ENCODE measurements around the gene AP4M1. TPM values are rescaled to one million over a fixed set of nuclear protein-coding genes. Genes with fewer than 3 reads are reported as not detected.

The AP4M1 gene
- total and polyA plus RNA-seq, 9 of the 15 experiments (the other 6 are each of a cell fraction or from before 2014, with no cell fraction given): 1.3 to 30.9 (median 14.1) TPM

GRCh38 chr7:100081535-100082102, 19.8 kb upstream of the AP4M1 start, which contains the start of gene ZNF3 (continued):
- TF ChIP-seq, protein P1, sequence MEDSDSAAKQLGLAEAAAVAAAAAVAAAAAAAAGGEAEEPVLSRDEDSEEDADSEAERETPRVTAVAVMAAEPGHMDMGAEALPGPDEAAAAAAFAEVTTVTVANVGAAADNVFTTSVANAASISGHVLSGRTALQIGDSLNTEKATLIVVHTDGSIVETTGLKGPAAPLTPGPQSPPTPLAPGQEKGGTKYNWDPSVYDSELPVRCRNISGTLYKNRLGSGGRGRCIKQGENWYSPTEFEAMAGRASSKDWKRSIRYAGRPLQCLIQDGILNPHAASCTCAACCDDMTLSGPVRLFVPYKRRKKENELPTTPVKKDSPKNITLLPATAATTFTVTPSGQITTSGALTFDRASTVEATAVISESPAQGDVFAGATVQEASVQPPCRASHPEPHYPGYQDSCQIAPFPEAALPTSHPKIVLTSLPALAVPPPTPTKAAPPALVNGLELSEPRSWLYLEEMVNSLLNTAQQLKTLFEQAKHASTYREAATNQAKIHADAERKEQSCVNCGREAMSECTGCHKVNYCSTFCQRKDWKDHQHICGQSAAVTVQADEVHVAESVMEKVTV (CRISPR knock-in tag; IDR thresholded peaks at IDR 0.05): peak; percentile 81
- TF ChIP-seq, protein P2, sequence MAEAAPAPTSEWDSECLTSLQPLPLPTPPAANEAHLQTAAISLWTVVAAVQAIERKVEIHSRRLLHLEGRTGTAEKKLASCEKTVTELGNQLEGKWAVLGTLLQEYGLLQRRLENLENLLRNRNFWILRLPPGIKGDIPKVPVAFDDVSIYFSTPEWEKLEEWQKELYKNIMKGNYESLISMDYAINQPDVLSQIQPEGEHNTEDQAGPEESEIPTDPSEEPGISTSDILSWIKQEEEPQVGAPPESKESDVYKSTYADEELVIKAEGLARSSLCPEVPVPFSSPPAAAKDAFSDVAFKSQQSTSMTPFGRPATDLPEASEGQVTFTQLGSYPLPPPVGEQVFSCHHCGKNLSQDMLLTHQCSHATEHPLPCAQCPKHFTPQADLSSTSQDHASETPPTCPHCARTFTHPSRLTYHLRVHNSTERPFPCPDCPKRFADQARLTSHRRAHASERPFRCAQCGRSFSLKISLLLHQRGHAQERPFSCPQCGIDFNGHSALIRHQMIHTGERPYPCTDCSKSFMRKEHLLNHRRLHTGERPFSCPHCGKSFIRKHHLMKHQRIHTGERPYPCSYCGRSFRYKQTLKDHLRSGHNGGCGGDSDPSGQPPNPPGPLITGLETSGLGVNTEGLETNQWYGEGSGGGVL (CRISPR knock-in tag; IDR thresholded peaks at IDR 0.05): no peak
- TF ChIP-seq, protein P3, sequence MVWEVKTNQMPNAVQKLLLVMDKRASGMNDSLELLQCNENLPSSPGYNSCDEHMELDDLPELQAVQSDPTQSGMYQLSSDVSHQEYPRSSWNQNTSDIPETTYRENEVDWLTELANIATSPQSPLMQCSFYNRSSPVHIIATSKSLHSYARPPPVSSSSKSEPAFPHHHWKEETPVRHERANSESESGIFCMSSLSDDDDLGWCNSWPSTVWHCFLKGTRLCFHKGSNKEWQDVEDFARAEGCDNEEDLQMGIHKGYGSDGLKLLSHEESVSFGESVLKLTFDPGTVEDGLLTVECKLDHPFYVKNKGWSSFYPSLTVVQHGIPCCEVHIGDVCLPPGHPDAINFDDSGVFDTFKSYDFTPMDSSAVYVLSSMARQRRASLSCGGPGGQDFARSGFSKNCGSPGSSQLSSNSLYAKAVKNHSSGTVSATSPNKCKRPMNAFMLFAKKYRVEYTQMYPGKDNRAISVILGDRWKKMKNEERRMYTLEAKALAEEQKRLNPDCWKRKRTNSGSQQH (CRISPR knock-in tag; IDR thresholded peaks at IDR 0.05): no peak
- peak; percentile 86 for TF ChIP-seq SUPT5H (IDR thresholded peaks at IDR 0.05)
- TF ChIP-seq HDAC2 (IDR thresholded peaks at IDR 0.05): peak; percentile 17; the same call in 1 of the 2 replicates
- TF ChIP-seq BHLHE40 (IDR thresholded peaks at IDR 0.05; ENCODE audit: low read length): peak; percentile 76
- TF ChIP-seq MYC (IDR thresholded peaks at IDR 0.05; ENCODE audit: low read depth, low read length): peak; percentile 100
- peak; percentile 80; the same call in 1 of the 2 replicates for TF ChIP-seq MYC (CRISPR knock-in tag; IDR thresholded peaks at IDR 0.05; ENCODE audit: borderline replicate concordance, low read depth)
- TF ChIP-seq HLTF (IDR thresholded peaks at IDR 0.05): peak; percentile 65; the same call in 1 of the 2 replicates
- TF ChIP-seq, protein P4, sequence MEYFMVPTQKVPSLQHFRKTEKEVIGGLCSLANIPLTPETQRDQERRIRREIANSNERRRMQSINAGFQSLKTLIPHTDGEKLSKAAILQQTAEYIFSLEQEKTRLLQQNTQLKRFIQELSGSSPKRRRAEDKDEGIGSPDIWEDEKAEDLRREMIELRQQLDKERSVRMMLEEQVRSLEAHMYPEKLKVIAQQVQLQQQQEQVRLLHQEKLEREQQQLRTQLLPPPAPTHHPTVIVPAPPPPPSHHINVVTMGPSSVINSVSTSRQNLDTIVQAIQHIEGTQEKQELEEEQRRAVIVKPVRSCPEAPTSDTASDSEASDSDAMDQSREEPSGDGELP (CRISPR knock-in tag; IDR thresholded peaks at IDR 0.05; ENCODE audit: borderline replicate concordance): peak; percentile 95
- TF ChIP-seq ZNF589 (CRISPR knock-in tag; IDR thresholded peaks at IDR 0.05; ENCODE audit: low read depth): peak; percentile 26
- TF ChIP-seq AFF4 (CRISPR knock-in tag; IDR thresholded peaks at IDR 0.05): peak; percentile 99
- TF ChIP-seq DIDO1 (tag; IDR thresholded peaks at IDR 0.05; ENCODE audit: low read depth): peak; percentile 91
- peak; percentile 96 for TF ChIP-seq CTCFL (IDR thresholded peaks at IDR 0.05; ENCODE audit: borderline replicate concordance, insufficient read depth, low read depth, low read length, poor library complexity, severe bottlenecking)
- no peak for TF ChIP-seq ZNF436 (CRISPR knock-in tag; IDR thresholded peaks at IDR 0.05)

All from K562 (cell line).